Endometrial microvascular endothelial cells (primary cell): Measurements from ENCODE around the gene NOG. TPM values are rescaled to one million over a fixed set of nuclear protein-coding genes. Genes with fewer than 3 reads are reported as not detected.

Source experiments
- in situ Hi-C: cut with HindIII; loops from 2 replicates; pipeline ENCODE4 v1.10.0; 2017; ENCODE audit warnings: low sequenced_read_pairs, low pct_unique_long_range_greater_than_20kb; ENCODE audit errors: inconsistent ontology term
- total RNA-seq: library from RNA; depleted of rRNA; stranded (reverse); fragments of >200 nt; gene quantifications from one replicate; pipeline ENCODE4 v1.2.3, GENCODE V29; 2015; ENCODE audit errors: inconsistent ontology term

NOG gene
- total RNA-seq, result 0.09 TPM

GRCh38 chr17:56593646-56594319 lies at the start of gene NOG:
NOG (plus strand) TSS chr17:56593699; CDS start chr17:56594224, 525 bp downstream.
- in situ Hi-C loops, result loop anchor here (25.0 kb wide), 1 partner anchor 119 kb away; no protein-coding TSS in a partner anchor

DNA sequence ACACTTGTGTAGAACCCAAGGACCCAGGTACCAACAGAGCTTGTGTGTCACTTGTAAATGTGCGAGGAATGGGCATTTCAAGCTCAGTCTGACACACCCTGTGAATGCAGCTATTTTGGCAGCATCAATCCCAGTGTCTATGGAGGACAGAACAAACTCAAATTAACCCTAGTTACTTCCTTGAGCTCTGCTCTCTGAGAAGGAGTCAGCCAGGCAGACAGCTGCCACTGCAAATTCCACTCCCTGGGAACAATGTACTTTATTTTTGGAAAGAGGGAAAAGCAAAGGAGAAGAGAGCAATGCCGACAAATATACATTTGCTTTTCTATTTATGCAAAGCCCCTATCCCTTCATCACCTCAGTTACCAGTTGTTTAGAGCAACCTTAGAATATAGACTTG lies 48.4 kb upstream of the NOG start:
- in situ Hi-C loops, result no loop called here

DNA sequence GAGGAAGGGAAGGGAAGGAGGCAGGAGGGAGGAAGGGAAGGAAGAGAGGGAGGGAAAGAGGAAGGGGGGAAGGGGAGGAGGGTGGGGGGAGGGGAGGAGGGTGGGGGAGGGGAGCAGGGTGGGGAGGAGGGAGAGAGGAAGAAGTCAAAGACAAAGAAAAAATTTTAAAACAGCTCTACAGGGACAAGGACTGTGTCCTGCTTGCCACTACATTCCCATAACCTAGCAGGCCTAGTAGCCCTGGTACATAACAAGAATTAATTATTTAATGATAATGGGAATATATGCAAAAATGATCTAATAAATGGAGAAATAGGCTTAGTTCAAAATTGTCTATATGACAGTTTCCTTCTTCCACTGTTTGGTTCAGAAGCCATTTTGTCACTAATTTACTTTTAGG lies 47.6 kb upstream of the NOG start:
- in situ Hi-C loops, result no loop called here

- in situ Hi-C loops, result no loop called here
Measured at GRCh38 chr17:56548661-56549060, 44.8 kb upstream of the NOG start.

DNA sequence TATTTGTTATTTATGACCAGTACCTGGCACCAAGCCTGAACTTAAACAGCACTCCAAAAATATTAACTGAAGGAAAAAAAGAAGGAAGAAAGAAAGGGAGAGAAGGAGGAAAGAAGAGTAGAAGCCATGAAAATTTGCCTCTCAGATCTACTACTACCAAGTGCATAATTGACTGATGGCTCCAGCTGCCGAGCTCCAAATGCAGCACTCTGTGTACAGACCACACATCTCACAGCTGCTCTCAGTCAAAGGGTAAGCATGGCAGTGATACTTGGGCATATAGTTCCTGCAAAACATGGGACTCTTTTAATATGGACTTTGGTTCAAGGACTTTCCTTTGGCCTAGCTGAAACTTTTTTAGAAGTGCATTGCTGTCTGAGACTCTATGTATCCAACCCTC lies 44.0 kb upstream of the NOG start:
- in situ Hi-C loops, result no loop called here

DNA sequence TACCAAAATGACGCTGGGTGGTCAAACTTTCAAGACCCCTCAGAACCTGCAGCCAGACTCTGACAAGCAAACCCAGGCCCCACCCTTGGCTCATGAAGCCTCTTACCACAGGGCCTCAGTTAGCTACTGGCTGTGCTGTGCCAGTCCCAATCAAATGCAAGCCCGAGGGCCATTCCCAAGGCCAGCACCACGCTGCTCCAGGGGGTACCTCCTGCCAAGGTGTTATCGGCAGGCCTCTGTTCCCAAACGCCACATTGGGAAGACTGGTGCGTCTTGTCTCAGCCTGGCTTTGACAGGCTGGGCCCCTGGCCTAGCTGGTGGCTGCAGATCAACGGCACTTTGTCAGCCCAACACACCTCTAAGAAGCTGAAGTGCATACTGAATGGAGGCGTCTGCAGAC lies 35.8 kb upstream of the NOG start:
- in situ Hi-C loops, result no loop called here

- in situ Hi-C loops, result no loop called here
Measured at GRCh38 chr17:56558088-56558487, 35.4 kb upstream of the NOG start.

- in situ Hi-C loops, result no loop called here
Measured at GRCh38 chr17:56570199-56570598, 23.3 kb upstream of the NOG start.

DNA sequence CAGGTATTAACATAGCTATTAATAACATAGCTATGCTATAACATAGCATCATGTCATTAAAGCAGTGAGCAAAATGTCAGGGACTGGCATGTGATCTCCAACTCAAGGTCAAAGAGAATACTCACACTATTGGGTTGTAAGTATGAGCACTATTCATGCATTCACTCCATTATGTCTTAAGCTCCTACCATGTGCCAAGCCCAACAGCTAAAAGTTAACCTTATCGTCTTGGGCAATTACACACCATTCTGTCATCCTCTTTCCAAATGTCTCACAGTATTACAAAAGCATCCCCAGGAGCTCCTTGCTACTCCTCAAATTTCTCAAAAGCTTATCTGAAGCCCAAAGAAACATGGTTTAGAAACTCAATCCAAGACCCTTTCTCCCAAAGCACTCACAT lies 22.0 kb upstream of the NOG start:
- in situ Hi-C loops, result no loop called here

- in situ Hi-C loops, result loop anchor here (25.0 kb wide), 1 partner anchor 135 kb away; no protein-coding TSS in a partner anchor
Measured at GRCh38 chr17:56577190-56577842, 16.2 kb upstream of the NOG start.

- in situ Hi-C loops, result loop anchor here (25.0 kb wide), 1 partner anchor 134 kb away; no protein-coding TSS in a partner anchor
Measured at GRCh38 chr17:56577843-56578204, 15.7 kb upstream of the NOG start.

DNA sequence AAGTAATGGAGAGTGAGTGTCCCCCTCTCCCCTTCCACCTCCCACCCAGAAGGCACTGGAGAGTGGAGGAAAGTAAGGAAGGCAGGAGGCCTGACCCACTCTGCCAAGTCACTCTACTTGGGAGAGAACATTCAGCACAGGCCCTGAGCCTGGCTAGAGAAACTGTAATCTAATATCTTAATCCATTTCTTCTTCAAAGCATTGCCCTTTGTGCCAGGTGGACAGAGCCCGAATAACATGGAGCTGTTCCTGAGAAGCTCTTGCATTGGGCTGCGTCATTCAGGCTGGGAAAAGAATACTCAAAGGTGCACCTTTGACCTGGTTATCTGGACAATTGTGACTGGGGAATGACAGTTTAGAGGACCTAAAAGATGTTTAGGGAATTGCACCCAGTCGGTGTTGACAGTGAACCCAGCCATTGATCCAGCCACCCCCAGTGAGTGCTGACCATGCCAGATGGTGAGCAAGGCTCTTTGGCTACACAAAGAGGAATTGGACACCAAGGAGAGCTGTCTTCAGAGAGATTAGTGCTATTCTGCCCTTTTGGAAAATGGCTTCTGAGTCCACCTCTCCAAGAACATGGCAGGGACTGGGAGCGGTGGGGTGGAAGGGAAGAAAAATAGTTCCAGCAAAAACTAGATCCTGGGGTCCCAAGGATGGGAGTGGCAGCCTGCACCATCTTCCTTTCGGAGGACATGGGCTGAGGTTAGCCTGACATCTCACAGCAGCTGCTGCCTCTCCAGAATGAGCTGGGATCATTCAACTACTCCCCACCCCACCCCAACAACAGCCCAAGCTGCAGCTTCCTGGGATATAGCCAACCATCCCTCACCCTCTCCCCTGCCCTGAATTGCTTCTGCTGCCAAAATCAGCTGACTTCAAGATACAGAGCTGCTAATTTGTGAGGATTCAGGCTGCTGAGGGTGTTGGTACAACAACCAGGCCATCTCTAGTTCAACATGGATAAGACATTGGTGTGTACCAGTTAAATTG lies 11.6 kb upstream of the NOG start:
- in situ Hi-C loops, result loop anchor here (25.0 kb wide), 1 partner anchor 130 kb away; no protein-coding TSS in a partner anchor

DNA sequence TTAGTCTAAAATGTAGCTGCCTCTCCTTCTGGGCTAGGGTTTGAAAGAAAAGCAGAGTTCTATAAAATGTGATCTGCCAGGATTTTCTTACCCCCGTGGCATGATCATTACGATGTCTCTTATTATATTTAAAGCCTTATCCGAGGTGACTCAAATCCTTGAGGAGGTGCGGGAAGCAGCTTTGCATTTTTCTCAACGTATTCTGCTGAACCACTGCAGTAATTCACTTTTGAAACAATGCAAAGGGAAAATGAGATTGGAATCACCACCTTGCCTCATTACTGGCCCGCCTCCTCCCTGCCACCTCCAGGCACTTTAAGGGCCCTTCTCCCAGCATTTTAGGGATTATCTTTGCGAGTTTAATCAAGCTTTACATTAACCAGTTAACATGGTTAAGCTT lies 9.7 kb upstream of the NOG start:
- in situ Hi-C loops, result loop anchor here (25.0 kb wide), 1 partner anchor 129 kb away; no protein-coding TSS in a partner anchor

GRCh38 chr17:56587298-56587697 lies 6.2 kb upstream of the NOG start:
- in situ Hi-C loops, result loop anchor here (25.0 kb wide), 1 partner anchor 125 kb away; no protein-coding TSS in a partner anchor

- in situ Hi-C loops, result loop anchor here (25.0 kb wide), 1 partner anchor 120 kb away; no protein-coding TSS in a partner anchor
Measured at GRCh38 chr17:56592487-56593085, 913 bp upstream of the NOG start.

DNA sequence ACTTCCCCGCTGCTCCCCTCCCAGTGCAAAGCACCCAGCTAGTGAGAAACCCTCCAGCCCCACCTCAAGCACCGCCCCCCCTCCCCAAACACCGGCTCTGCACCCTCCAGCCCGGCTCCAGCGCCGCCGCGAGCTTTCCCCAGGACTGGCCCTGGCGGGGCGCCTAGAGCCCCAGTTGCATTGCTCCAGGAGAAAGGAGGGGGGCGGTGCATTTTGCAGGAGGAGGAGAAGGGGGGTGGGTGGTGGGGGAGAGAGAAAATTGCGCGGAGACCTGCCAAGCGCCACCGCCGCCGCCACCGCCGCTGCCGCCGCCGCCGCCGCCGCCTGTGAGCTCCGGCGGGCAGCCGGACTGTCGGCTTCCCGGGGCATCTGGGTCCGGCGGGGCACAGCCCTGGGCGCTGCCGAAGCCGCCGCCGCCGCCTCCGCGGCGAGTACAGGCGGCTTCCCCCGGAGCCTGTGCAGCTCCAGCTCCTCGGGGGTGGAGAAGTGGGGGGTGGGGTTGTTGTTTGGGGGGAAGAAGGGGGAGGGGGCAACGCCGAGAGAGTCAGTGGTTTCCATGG lies 333 bp upstream of the NOG start:
- in situ Hi-C loops, result loop anchor here (25.0 kb wide), 1 partner anchor 119 kb away; no protein-coding TSS in a partner anchor

GRCh38 chr17:56594320-56595107 lies 1.0 kb downstream of the NOG start:
- in situ Hi-C loops, result loop anchor here (25.0 kb wide), 1 partner anchor 118 kb away; no protein-coding TSS in a partner anchor

DNA sequence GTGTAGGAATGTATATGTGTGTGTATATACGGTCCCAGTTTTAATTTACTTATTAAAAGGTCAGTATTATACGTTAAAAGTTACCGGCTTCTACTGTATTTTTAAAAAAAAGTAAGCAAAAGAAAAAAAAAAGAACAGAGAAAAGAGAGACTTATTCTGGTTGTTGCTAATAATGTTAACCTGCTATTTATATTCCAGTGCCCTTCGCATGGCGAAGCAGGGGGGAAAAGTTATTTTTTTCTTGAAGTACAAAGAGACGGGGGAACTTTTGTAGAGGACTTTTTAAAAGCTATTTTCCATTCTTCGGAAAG lies 1.6 kb downstream of the NOG start:
- in situ Hi-C loops, result loop anchor here (25.0 kb wide), 1 partner anchor 117 kb away; no protein-coding TSS in a partner anchor
